NCI-H1694 treated with DMSO at 0.1 percent for 48 hours (cell line): ENCODE measurements around the gene LARGE2.

Source experiments
- DNase-seq: peaks from one replicate; lab custom pipeline; 2025; lab: John Stamatoyannopoulos, UW

Gene LARGE2

DNA sequence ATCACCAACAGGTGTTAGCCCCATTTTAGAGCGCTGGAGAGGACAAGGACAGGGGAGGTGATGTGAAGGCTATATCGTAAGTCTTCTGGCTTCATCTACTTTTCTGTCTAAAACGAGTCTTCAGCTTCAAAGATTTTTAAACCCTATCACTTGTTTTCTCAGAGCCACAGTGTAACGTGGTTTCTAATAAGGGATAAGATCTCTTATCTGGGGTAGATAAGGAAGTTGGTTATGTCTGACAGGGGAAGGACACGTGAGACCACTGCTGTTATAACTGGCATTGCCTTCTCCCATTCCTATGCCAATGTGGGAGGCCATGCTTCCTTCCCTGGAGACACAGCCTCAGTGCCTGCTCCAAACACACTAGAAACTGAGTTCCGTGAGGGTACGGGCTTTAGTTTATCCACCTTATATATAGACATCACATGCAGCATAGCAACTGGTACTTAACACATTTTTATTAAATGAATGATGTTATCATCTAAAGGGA, 39.3 kb downstream of the LARGE2 start:
- no peak for DNase-seq

DNA sequence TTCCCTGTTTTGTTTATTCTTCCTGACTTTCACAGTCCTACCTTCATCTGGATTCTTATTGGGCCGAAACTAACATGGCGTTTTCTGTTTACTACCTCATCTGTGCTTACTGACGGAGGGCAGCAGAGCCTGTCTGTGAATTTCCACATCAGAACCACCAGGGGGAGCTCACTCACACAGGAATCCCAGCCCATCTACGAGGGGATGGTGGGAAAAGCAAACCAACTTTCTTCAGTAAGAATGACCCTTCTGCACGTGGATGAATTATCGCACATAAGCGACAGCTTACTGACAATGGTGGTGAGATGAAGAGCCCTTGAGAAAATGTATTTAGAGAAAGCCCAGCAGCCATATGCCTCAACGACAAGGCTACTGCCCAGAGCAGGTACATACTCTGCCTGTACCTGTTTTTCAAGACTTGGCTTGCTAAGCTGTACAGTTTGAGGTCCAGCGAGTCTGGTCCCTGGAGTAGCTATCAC, 42.5 kb downstream of the LARGE2 start:
- DNase-seq, result peak; percentile 47

- DNase-seq, result no peak
Observed at GRCh38 chr11:45967506-45967905, 45.0 kb downstream of the LARGE2 start.

DNA sequence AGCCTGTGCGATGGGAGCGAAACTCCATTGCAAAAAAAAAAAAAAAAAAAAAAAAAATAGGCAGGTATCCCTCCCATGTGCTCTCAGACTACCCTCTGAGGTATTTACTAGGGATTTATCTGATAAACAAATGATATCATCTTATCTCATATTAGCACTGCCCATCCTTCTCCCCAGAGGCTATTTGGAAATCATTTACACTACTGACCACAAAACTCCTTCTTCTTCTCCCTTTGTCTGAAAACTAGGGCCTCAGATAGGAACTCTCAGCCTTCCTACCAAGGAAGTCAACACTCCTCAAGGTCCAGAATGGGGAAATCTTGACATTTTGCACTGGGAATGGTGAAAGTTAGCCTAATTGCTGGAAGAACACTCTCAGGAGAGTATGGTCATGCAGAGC, 46.4 kb downstream of the LARGE2 start:
- DNase-seq, result no peak

- no peak for DNase-seq
Observed at GRCh38 chr11:45973601-45974000, 51.1 kb downstream of the LARGE2 start.

DNA sequence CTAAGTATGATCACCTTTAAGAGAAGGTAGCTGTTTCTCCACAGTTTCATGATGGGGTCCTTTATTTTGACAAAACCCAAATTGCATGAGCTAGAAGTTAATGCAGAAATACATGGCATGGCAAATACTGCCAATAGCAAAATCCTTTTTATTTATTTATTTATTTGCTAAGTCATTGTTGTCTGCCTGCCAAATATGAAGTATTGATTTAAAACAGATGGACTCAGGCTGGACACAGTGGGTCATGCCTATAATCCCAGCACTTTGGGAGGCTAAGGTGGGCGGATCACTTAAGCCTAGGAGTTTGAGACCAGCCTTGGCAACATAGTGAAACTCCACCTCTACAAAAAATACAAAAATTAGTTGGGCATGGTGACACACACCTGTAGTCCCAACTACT, 52.4 kb downstream of the LARGE2 start:
- DNase-seq, result no peak
